SK-N-SH treated with all-trans-retinoic acid at 6 μM for 48 hours (cell line): ENCODE data around the gene SGK1.

Experiments used
- ARNTL ChIP-seq: fragments of 450-650 bp; formaldehyde crosslinking; IDR thresholded peaks from 2 replicates; pipeline ENCODE4 v1.5.0; 2020; ENCODE audit warnings: low read depth, mild to moderate bottlenecking, moderate library complexity, borderline replicate concordance
- BACH2 ChIP-seq: fragments of 250-450 bp; sonication (Bioruptor Pico); IDR thresholded peaks from 2 replicates; pipeline ENCODE4 v1.9.0; 2021; ENCODE audit warnings: mild to moderate bottlenecking, borderline replicate concordance
- CSDC2 ChIP-seq: fragments of 250-450 bp; sonication (Bioruptor Pico); IDR thresholded peaks from 2 replicates; pipeline ENCODE4 v1.5.0; 2020; ENCODE audit warnings: mild to moderate bottlenecking, moderate library complexity
- ESRRG ChIP-seq: fragments of 250-450 bp; sonication (Bioruptor Pico); IDR thresholded peaks from 2 replicates; pipeline ENCODE4 v1.6.1; 2021; ENCODE audit warnings: mild to moderate bottlenecking
- ISL1 ChIP-seq: fragments of 250-450 bp; sonication (Bioruptor Pico); IDR thresholded peaks from 2 replicates; pipeline ENCODE4 v2.1.2; 2022; ENCODE audit warnings: mild to moderate bottlenecking, moderate library complexity
- PATZ1 ChIP-seq: fragments of 250-450 bp; sonication (Bioruptor Pico); IDR thresholded peaks from 2 replicates; pipeline ENCODE4 v1.8.0; 2020; ENCODE audit warnings: mild to moderate bottlenecking, moderate library complexity, borderline replicate concordance
- ZFP3 ChIP-seq: fragments of 250-450 bp; sonication (Bioruptor Pico); IDR thresholded peaks from 2 replicates; pipeline ENCODE4 v1.5.0; 2020; ENCODE audit warnings: mild to moderate bottlenecking, moderate library complexity
- ZFP30 ChIP-seq: fragments of 450-650 bp; formaldehyde crosslinking; IDR thresholded peaks from 2 replicates; pipeline ENCODE4 v1.5.0; 2022; ENCODE audit warnings: mild to moderate bottlenecking, moderate library complexity
- ZNF70 ChIP-seq: fragments of 450-650 bp; formaldehyde crosslinking; IDR thresholded peaks from 2 replicates; pipeline ENCODE4 v1.5.0; 2020; ENCODE audit warnings: mild to moderate bottlenecking, moderate library complexity
- TF ChIP-seq, protein P1 (sequence below): fragments of 250-450 bp; sonication (Bioruptor Pico); IDR thresholded peaks from 2 replicates; pipeline ENCODE4 v1.5.1; 2021; ENCODE audit warnings: mild to moderate bottlenecking, moderate library complexity

- no peak for TF ChIP-seq PATZ1 (CRISPR knock-in tag)
- no peak for TF ChIP-seq ARNTL (CRISPR knock-in tag)
- no peak for TF ChIP-seq CSDC2
- TF ChIP-seq ISL1 = no peak
- TF ChIP-seq, protein P1, sequence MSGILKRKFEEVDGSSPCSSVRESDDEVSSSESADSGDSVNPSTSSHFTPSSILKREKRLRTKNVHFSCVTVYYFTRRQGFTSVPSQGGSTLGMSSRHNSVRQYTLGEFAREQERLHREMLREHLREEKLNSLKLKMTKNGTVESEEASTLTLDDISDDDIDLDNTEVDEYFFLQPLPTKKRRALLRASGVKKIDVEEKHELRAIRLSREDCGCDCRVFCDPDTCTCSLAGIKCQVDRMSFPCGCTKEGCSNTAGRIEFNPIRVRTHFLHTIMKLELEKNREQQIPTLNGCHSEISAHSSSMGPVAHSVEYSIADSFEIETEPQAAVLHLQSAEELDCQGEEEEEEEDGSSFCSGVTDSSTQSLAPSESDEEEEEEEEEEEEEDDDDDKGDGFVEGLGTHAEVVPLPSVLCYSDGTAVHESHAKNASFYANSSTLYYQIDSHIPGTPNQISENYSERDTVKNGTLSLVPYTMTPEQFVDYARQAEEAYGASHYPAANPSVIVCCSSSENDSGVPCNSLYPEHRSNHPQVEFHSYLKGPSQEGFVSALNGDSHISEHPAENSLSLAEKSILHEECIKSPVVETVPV (CRISPR knock-in tag) = no peak
- no peak for TF ChIP-seq ZFP3 (CRISPR knock-in tag)
- TF ChIP-seq ZNF70 (CRISPR knock-in tag) = peak; percentile 79; the same call in 1 of the 2 replicates
- TF ChIP-seq ESRRG (CRISPR knock-in tag) = no peak
- TF ChIP-seq ZFP30 (CRISPR knock-in tag) = no peak
- no peak for TF ChIP-seq BACH2 (CRISPR knock-in tag)
These were observed 140.2 kb downstream of the SGK1 start for GRCh38 chr6:134177753-134178160.
